T-cell (primary cell): ENCODE data around the gene PEAK3. TPM values are rescaled to one million over a fixed set of nuclear protein-coding genes. Genes with fewer than 3 reads are reported as not detected.

ENCODE experiments used
- ATAC-seq, 4 experiments: fragments of 200-7000 bp in 3 of 4; fragments of 150-1000 bp in 1 of 4; cut with Tn5 transposase; replicated peaks in 1 of 4; 1 replicate in 3 of 4; 2 replicates in 1 of 4; pipeline ENCODE4 v1.10.0; 2021; ENCODE audit warnings: moderate library complexity in 3 of 4, mild to moderate bottlenecking in 2 of 4, moderate number of reproducible peaks in 1 of 4
- CTCF ChIA-PET, 2 donors: fragments of 300-600 bp; sonication (Branson Sonifier 250); formaldehyde crosslinking; loops; one replicate each; lab custom pipeline; 2022; ENCODE audit warnings: antibody characterized with exemption in 2 of 2; lab: Charles Lee
- POLR2A ChIA-PET, 2 donors: fragments of 300-600 bp; sonication (Branson Sonifier 250); formaldehyde crosslinking; loops; one replicate each; lab custom pipeline; 2022; ENCODE audit warnings: antibody characterized with exemption in 2 of 2; lab: Charles Lee
- DNase-seq, 35 experiments: peaks; one replicate each; pipeline versions ENCODE4 v3.0.0 to v3.0.0-alpha.2; 2013 to 2023
- H3K27ac ChIP-seq: one replicate; pipeline ENCODE4 v1.5.1; 2013; ENCODE audit warnings: low read length
- H3K27me3 ChIP-seq, 2 experiments: replicated peaks in 1 of 2; 1 replicate in 1 of 2; 2 replicates in 1 of 2; pipeline versions ENCODE4 v1.6.1 to v1.7.0; 2013; ENCODE audit warnings: low read length in 1 of 2, mixed read lengths in 1 of 2; ENCODE audit not compliant: control insufficient read depth in 2 of 2, insufficient read depth in 2 of 2; ENCODE audit errors: extremely low read depth in 1 of 2
- H3K36me3 ChIP-seq, 2 donors: 1 replicate in 1 of 2; 2 replicates in 1 of 2; pipeline versions ENCODE4 v1.6.1 to v1.7.0; 2013; ENCODE audit warnings: low read length in 1 of 2; ENCODE audit not compliant: control insufficient read depth in 2 of 2, insufficient read depth in 1 of 2; ENCODE audit errors: extremely low read depth in 1 of 2
- H3K4me1 ChIP-seq, 2 experiments: 1 replicate in 1 of 2; 2 replicates in 1 of 2; pipeline versions ENCODE4 v1.6.1 to v1.7.0; 2013; ENCODE audit warnings: low read length in 2 of 2, mixed read lengths in 1 of 2; ENCODE audit not compliant: insufficient read depth in 2 of 2, control insufficient read depth in 1 of 2; ENCODE audit errors: extremely low read depth in 1 of 2
- H3K4me3 ChIP-seq, 2 donors: 1 replicate in 1 of 2; 2 replicates in 1 of 2; pipeline versions ENCODE4 v1.5.1 to v1.7.0; 2013; ENCODE audit warnings: mild to moderate bottlenecking in 2 of 2, low read length in 1 of 2, moderate library complexity in 1 of 2; ENCODE audit not compliant: control insufficient read depth in 1 of 2; ENCODE audit errors: extremely low read depth in 1 of 2
- H3K9me3 ChIP-seq: 2 replicates; pipeline ENCODE4 v1.7.0; 2013
- H3K27ac Mint-ChIP-seq, 2 donors: one replicate each; pipeline ENCODE4 v1.8.0; 2020 to 2021; ENCODE audit warnings: mild to moderate bottlenecking in 2 of 2, mixed read lengths in 2 of 2
- H3K27me3 Mint-ChIP-seq, 2 donors: one replicate each; pipeline ENCODE4 v1.8.0; 2021 to 2022; ENCODE audit warnings: mixed read lengths in 2 of 2
- H3K36me3 Mint-ChIP-seq: one replicate; pipeline ENCODE4 v1.8.0; 2021; ENCODE audit warnings: mixed read lengths
- H3K4me1 Mint-ChIP-seq, 3 donors: one replicate each; pipeline ENCODE4 v1.8.0; 2020 to 2022; ENCODE audit warnings: mixed read lengths in 3 of 3, mild to moderate bottlenecking in 1 of 3
- H3K4me3 Mint-ChIP-seq, 3 donors: one replicate each; pipeline ENCODE4 v1.8.0; 2020 to 2022; ENCODE audit warnings: mild to moderate bottlenecking in 3 of 3, mixed read lengths in 3 of 3, moderate library complexity in 3 of 3
- H3K9me3 Mint-ChIP-seq, 3 donors: one replicate each; pipeline ENCODE4 v1.8.0; 2020 to 2022; ENCODE audit warnings: mixed read lengths in 3 of 3
- WGBS: methylation state at CpG from one replicate; pipeline ENCODE4 v1.1.5; 2013; ENCODE audit warnings: missing lambda C conversion rate; ENCODE audit not compliant: insufficient coverage; 5-methylcytosine and 5-hydroxymethylcytosine counted together
- total RNA-seq, 35 experiments: library from RNA in 6 of 35; stranded (reverse) in 6 of 35; fragments of 120-200 nt in 1 of 35; gene quantifications; one replicate each; pipeline versions ENCODE4 v1.2.1 to v1.2.4 and lab custom pipeline; 2013 to 2026

The PEAK3 gene
- total RNA-seq, 5 donors from 2014 or later (not counting 1 experiment from before 2014, with no cell fraction given) = 0.22 to 0.49 (median 0.30) TPM; not detected in 2

GRCh38 chr19:2303211-2303798, 21.3 kb upstream of the PEAK3 start:
- H3K9me3 Mint-ChIP-seq = no peaks in the 10 kb centered on the region
- DNase-seq = no peak
- no peaks in the 10 kb centered on the region for H3K36me3 ChIP-seq
- no peaks in the 10 kb centered on the region for H3K36me3 Mint-ChIP-seq
- POLR2A ChIA-PET = no interaction called here
- peaks cover 7 to 22% (median 11%) of the 10 kb centered on the region in 3 donors for H3K4me1 Mint-ChIP-seq
- peaks cover 21 to 38% of the 10 kb centered on the region in 2 donors for H3K27me3 Mint-ChIP-seq
- peak in 2 of 4 experiments; percentile 5 to 14 for ATAC-seq
- peak overlapping the region in 1 of 2 donors; percentile 15 for H3K4me3 ChIP-seq
- no peaks in the 10 kb centered on the region for H3K9me3 ChIP-seq
- CTCF ChIA-PET = no interaction called here
- H3K4me3 Mint-ChIP-seq = peak overlapping the region; percentile 36 to 75 (median 67)
- 49% methylated on average over 16 of the region's 26 CpGs for WGBS
- H3K27ac ChIP-seq = no peak overlapping the region
- peaks cover 0 to 27% of the 10 kb centered on the region in 2 experiments for H3K4me1 ChIP-seq
- H3K27ac Mint-ChIP-seq = peak overlapping the region in 1 of 2 donors; percentile 43
- peaks cover 0 to 70% of the 10 kb centered on the region in 2 experiments for H3K27me3 ChIP-seq

DNA sequence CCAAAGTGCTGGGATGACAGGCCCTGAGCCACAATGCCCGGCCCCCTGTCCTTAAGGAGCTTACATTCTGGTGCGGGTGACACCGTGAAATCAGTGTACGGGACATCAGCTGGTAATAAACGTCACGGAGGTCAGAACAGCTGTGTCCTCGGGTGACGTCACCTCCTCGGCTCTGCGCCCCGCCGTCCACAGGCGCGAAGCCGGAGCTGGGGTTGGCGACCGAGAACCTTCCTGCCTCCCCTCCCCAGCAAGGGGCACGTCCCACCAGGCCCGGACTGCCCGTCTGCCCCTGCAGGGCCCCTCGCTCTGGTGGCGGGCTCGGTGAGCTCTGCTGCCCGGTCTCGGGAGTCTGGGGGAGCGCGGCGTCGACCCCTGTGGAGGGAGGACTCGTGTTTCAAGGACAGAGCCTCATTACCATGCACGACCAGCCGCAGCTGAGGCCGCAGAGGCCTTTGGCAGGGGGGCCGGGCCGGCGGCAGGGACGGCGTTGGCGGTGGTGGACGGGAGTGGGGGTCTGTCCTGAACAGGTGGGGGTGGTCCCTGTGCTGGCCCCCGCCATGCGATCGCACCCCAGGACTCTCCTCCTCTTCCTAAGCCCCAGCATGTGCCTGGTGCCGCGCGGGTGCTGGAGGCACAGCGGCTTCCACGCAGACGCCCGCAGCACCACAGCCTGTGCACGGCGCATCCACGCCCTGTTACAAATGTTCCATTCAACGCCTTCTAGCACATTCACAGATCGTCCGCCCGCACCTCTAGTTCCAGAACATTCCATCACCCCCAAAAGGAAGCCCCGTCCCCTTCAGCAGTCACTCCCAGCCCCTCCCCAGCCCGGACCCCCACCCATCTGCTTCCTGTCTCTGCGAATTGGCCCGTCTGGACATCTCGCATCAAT, 20.6 kb upstream of the PEAK3 start:
- H3K27me3 ChIP-seq = peaks cover 0 to 65% of the 10 kb centered on the region in 2 experiments
- H3K27ac ChIP-seq = no peak overlapping the region
- peak in 5 of 35 experiments; percentile 17 to 37 (median 32) for DNase-seq

DNA sequence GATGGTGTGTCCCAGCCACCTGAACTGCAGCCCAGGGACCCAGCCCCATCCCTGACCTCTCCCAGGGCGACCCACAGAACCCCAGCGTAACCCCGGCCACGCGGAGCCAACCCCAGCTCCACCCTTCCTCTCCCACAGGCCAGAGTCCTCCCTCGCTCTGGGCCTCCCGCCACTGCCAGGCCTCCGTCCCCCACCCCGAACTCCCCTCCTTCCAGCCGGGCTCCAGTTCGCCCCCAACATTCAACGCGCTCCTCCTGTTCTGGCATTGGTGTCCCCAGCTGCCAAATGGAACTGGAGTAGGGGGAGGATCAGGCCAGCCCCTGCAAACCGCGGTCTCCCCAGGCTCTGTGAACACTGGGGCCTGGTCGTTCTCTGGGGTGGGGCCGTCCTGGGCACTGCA, 18.6 kb upstream of the PEAK3 start:
- no peaks in the 10 kb centered on the region for H3K36me3 ChIP-seq
- no peak for ATAC-seq
- Mint-ChIP-seq H3K27me3 (peaks cover 16 to 21% of the 10 kb centered on the region in 2 donors), H3K36me3 (no peaks in the 10 kb centered on the region), H3K27ac (no peak overlapping the region), H3K9me3 (no peaks in the 10 kb centered on the region), H3K4me3 (peak overlapping the region in 1 of 3 donors; percentile 61), H3K4me1 (peaks cover 7 to 20% (median 11%) of the 10 kb centered on the region in 3 donors)
- CTCF ChIA-PET = no interaction called here
- H3K27me3 ChIP-seq = peaks cover 0 to 45% of the 10 kb centered on the region in 2 experiments
- H3K27ac ChIP-seq = no peak overlapping the region
- WGBS = 85% methylated on average over 9 of the region's 17 CpGs
- no peak for DNase-seq
- H3K9me3 ChIP-seq = no peaks in the 10 kb centered on the region
- no peak overlapping the region for H3K4me3 ChIP-seq
- peaks cover 0 to 18% of the 10 kb centered on the region in 2 experiments for H3K4me1 ChIP-seq
- POLR2A ChIA-PET = no interaction called here

More for the DNA sequence above, 20.6 kb upstream of the PEAK3 start:
- Mint-ChIP-seq H3K27ac (peak overlapping the region in 1 of 2 donors; percentile 43), H3K36me3 (no peaks in the 10 kb centered on the region), H3K27me3 (peaks cover 20 to 36% of the 10 kb centered on the region in 2 donors), H3K9me3 (no peaks in the 10 kb centered on the region), H3K4me3 (peak overlapping the region; percentile 36 to 75 (median 67)), H3K4me1 (peaks cover 7 to 22% (median 11%) of the 10 kb centered on the region in 3 donors)
- ATAC-seq = peak; percentile 57 to 73 (median 66)
- POLR2A ChIA-PET = no interaction called here
- Histone ChIP-seq H3K36me3 (no peaks in the 10 kb centered on the region), H3K9me3 (no peaks in the 10 kb centered on the region), H3K4me3 (peak overlapping the region; percentile 15 to 23), H3K4me1 (peaks cover 0 to 22% of the 10 kb centered on the region in 2 experiments)
- CTCF ChIA-PET = no interaction called here
- 20% methylated on average over 54 of the region's 62 CpGs for WGBS

DNA sequence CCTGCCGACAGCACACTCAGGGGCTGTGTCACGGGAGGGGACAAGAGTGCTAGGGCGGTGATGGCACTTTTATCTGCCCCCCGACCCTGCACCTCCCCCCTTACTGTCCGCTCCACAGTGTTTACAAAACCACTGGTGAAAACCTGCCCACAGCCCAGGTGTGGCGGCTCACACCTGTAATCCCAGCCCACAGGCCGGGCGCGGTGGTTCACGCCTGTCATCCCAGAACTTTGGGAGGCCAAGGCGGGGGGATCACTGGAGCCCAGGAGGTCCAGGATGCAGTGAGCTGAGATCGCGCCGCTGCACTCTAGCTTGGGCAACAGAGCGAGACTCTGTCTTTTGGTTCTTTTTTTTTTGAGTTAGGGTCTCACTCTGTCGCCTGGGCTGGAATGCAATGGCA, 14.2 kb upstream of the PEAK3 start:
- 81% methylated on average over 13 of the region's 16 CpGs for WGBS
- no peak overlapping the region for H3K27ac Mint-ChIP-seq
- DNase-seq = no peak
- H3K9me3 ChIP-seq = no peaks in the 10 kb centered on the region
- H3K27me3 ChIP-seq = peaks cover 0 to 7% of the 10 kb centered on the region in 2 experiments
- no peak overlapping the region for H3K4me3 ChIP-seq
- H3K27ac ChIP-seq = no peak overlapping the region
- no peaks in the 10 kb centered on the region for H3K9me3 Mint-ChIP-seq
- no peak for ATAC-seq
- H3K27me3 Mint-ChIP-seq = no peaks in the 10 kb centered on the region
- H3K4me3 Mint-ChIP-seq = no peak overlapping the region
- H3K4me1 ChIP-seq = peaks cover 1 to 15% of the 10 kb centered on the region in 2 experiments
- ChIA-PET POLR2A (interaction anchor here in 1 of 2 donors (0.6 to 0.7 kb wide), 2 partner anchors 11 to 38 kb away, joined by 3 to 4 read pairs; no protein-coding TSS in a partner anchor), CTCF (no interaction called here)
- peaks cover 8% of the 10 kb centered on the region for H3K36me3 Mint-ChIP-seq
- H3K4me1 Mint-ChIP-seq = peaks cover 12 to 16% (median 13%) of the 10 kb centered on the region in 3 donors
- no peaks in the 10 kb centered on the region for H3K36me3 ChIP-seq

GRCh38 chr19:2294687-2295335, 12.8 kb upstream of the PEAK3 start:
- peaks cover 3 to 24% of the 10 kb centered on the region in 2 experiments for H3K4me1 ChIP-seq
- CTCF ChIA-PET = no interaction called here
- POLR2A ChIA-PET = no interaction called here

More at GRCh38 chr19:2294687-2295335, 12.8 kb upstream of the PEAK3 start:
- Mint-ChIP-seq H3K36me3 (peaks cover 8% of the 10 kb centered on the region), H3K9me3 (no peaks in the 10 kb centered on the region), H3K27ac (peak overlapping the region in 1 of 2 donors; percentile 72), H3K4me1 (peaks cover 12 to 21% (median 13%) of the 10 kb centered on the region in 3 donors), H3K27me3 (no peaks in the 10 kb centered on the region), H3K4me3 (no peak overlapping the region)
- Histone ChIP-seq H3K27ac (no peak overlapping the region), H3K9me3 (no peaks in the 10 kb centered on the region), H3K27me3 (peaks cover 0 to 3% of the 10 kb centered on the region in 2 experiments), H3K4me3 (no peak overlapping the region), H3K36me3 (no peaks in the 10 kb centered on the region)
- no peak for DNase-seq
- 85% methylated on average over 18 of the region's 26 CpGs for WGBS
- ATAC-seq = no peak
